HepG2 (cell line): ENCODE data around the gene GNG3. TPM values are rescaled to one million over a fixed set of nuclear protein-coding genes. Genes with fewer than 3 reads are reported as not detected.

Source experiments
- ELK4 ChIP-seq: sonication (generic); formaldehyde crosslinking; IDR thresholded peaks from 2 replicates; pipeline ENCODE4 v1.9.0; 2021; ENCODE audit warnings: missing genetic modification reagents, borderline replicate concordance
- FOXC1 ChIP-seq: sonication (generic); formaldehyde crosslinking; IDR thresholded peaks from 2 replicates; pipeline ENCODE4 v1.8.0; 2022; ENCODE audit warnings: mild to moderate bottlenecking, missing genetic modification reagents, borderline replicate concordance
- MTERF4 ChIP-seq: sonication (generic); formaldehyde crosslinking; IDR thresholded peaks from 2 replicates; pipeline ENCODE4 v1.8.0; 2023; ENCODE audit warnings: mild to moderate bottlenecking, missing genetic modification reagents
- RXRA ChIP-seq: sonication (generic); formaldehyde crosslinking; IDR thresholded peaks from 2 replicates; pipeline ENCODE4 v1.5.1; 2020; ENCODE audit warnings: missing genetic modification reagents
- SATB2 ChIP-seq: sonication (generic); formaldehyde crosslinking; IDR thresholded peaks from 2 replicates; pipeline ENCODE4 v1.5.0; 2020; ENCODE audit warnings: missing genetic modification reagents
- UBTF ChIP-seq: sonication (generic); formaldehyde crosslinking; IDR thresholded peaks from 2 replicates; pipeline ENCODE4 v1.4.0; 2020; ENCODE audit warnings: mild to moderate bottlenecking, missing genetic modification reagents
- YEATS4 ChIP-seq: sonication (generic); formaldehyde crosslinking; IDR thresholded peaks from 2 replicates; pipeline ENCODE4 v1.4.0; 2020; ENCODE audit warnings: missing genetic modification reagents, borderline replicate concordance
- ZBTB34 ChIP-seq: sonication (generic); formaldehyde crosslinking; IDR thresholded peaks from 2 replicates; pipeline ENCODE4 v1.8.0; 2022; ENCODE audit warnings: mild to moderate bottlenecking, missing genetic modification reagents
- ZMYM2 ChIP-seq: sonication (generic); formaldehyde crosslinking; IDR thresholded peaks from 2 replicates; pipeline ENCODE4 v1.8.0; 2022; ENCODE audit warnings: mild to moderate bottlenecking, missing genetic modification reagents
- ZNF367 ChIP-seq: sonication (generic); formaldehyde crosslinking; IDR thresholded peaks from 2 replicates; pipeline ENCODE4 v1.4.0; 2020; ENCODE audit warnings: missing genetic modification reagents, borderline replicate concordance
- ZNF407 ChIP-seq: sonication (generic); formaldehyde crosslinking; IDR thresholded peaks from one replicate; pipeline ENCODE4 v1.5.1; 2020; ENCODE audit warnings: mild to moderate bottlenecking, missing genetic modification reagents; ENCODE audit errors: not compliant biosample characterization
- ZNF414 ChIP-seq: sonication (generic); formaldehyde crosslinking; IDR thresholded peaks from 2 replicates; pipeline ENCODE4 v1.5.0; 2020; ENCODE audit warnings: missing genetic modification reagents
- ZNF775 ChIP-seq: sonication (generic); formaldehyde crosslinking; IDR thresholded peaks from 2 replicates; pipeline ENCODE4 v1.4.0; 2020; ENCODE audit warnings: missing genetic modification reagents, mild to moderate bottlenecking, moderate library complexity, borderline replicate concordance
- polyA plus RNA-seq, 8 experiments: library from polyadenylated mRNA; depleted of rRNA in 3 of 8; stranded (reverse) in 7 of 8; unstranded in 1 of 8; fragments of >200 nt; fragmentation: Illumina TruSeq in 4 of 8; extraction: Trizol in 4 of 8; gene quantifications; 2 replicates each; pipeline versions ENCODE4 v1.2.1 to v1.2.3, GENCODE V29; 2011 to 2016; ENCODE audit warnings: low read depth in 4 of 8, missing spikeins in 1 of 8, mixed read lengths in 1 of 8; ENCODE audit not compliant: insufficient read depth in 1 of 8
- total RNA-seq, 5 experiments: library from RNA; depleted of rRNA; stranded (reverse); fragments of >200 nt; fragmentation: Illumina TruSeq; extraction: Trizol; gene quantifications; 2 replicates each; pipeline ENCODE4 v1.2.3, GENCODE V29; 2016; ENCODE audit warnings: low read depth in 1 of 5

Gene GNG3
- total and polyA plus RNA-seq, 2 of the 13 experiments (the other 11 are each of a cell fraction or from before 2014, with no cell fraction given): not detected

- TF ChIP-seq ZNF407 (CRISPR knock-in tag) (no peak), RXRA (CRISPR knock-in tag) (peak; percentile 32; the same call in 1 of the 2 replicates), ZBTB34 (no peak; the same call in 1 of the 2 replicates), SATB2 (CRISPR knock-in tag) (peak; percentile 66; the same call in 1 of the 2 replicates), ELK4 (0 out of 2 replicates have a peak, but pooled peaks have one; percentile 27), ZNF414 (CRISPR knock-in tag) (no peak; the same call in 1 of the 2 replicates), ZMYM2 (no peak), ZNF775 (no peak), YEATS4 (CRISPR knock-in tag) (0 out of 2 replicates have a peak, but pooled peaks have one; percentile 38), MTERF4 (no peak), FOXC1 (CRISPR knock-in tag) (no peak), UBTF (CRISPR knock-in tag) (peak; percentile 58; the same call in 1 of the 2 replicates), ZNF367 (CRISPR knock-in tag) (no peak)
Measured at GRCh38 chr11:62665075-62665598, 42.3 kb upstream of the GNG3 start, which contains the start of the genes C11orf98 and CSKMT (continued).
